ENCODE measurements around the gene DDX25. TPM values are rescaled to one million over a fixed set of nuclear protein-coding genes. Genes with fewer than 3 reads are reported as not detected.

DDX25 gene
- total and polyA plus RNA-seq, 2 of the 13 experiments (the other 11 are each of a cell fraction or from before 2014, with no cell fraction given): 0.17 to 0.29 TPM

DNA sequence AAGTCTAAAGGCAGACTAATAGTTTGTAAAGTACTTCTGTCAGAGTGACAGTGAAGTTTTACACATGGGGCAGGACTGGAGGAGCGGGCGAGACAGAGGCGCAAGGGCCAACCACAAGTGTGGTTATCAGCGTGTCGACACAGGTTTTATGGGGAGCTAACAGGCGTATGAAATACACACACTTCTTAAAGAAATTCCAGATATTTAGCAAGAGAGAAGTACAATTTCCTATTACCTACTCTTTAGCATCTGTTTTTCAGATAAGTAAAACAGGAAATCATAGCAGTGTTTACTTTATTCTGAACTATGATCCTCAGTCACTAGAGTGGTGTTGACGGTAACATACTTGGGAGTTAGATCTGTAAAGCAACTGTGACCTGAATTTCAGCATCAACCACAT lies 64.0 kb downstream of the DDX25 start (continued):
- no peak for TF ChIP-seq RXRA (CRISPR knock-in tag; IDR thresholded peaks at IDR 0.05)
- no peak for TF ChIP-seq PHB2 (IDR thresholded peaks at IDR 0.05; ENCODE audit: partially characterized antibody)
- TF ChIP-seq GFI1 (CRISPR knock-in tag; IDR thresholded peaks at IDR 0.05; ENCODE audit: borderline replicate concordance): peak; percentile 58; the same call in 1 of the 2 replicates
- no peak for TF ChIP-seq ZNF264 (CRISPR knock-in tag; IDR thresholded peaks at IDR 0.05)
- TF ChIP-seq EED (CRISPR knock-in tag; IDR thresholded peaks at IDR 0.05): no peak
- TF ChIP-seq ZNF597 (CRISPR knock-in tag; IDR thresholded peaks at IDR 0.05): no peak
- no peak for TF ChIP-seq ZNF558 (CRISPR knock-in tag; IDR thresholded peaks at IDR 0.05; ENCODE audit: borderline replicate concordance)
- TF ChIP-seq, protein P1, sequence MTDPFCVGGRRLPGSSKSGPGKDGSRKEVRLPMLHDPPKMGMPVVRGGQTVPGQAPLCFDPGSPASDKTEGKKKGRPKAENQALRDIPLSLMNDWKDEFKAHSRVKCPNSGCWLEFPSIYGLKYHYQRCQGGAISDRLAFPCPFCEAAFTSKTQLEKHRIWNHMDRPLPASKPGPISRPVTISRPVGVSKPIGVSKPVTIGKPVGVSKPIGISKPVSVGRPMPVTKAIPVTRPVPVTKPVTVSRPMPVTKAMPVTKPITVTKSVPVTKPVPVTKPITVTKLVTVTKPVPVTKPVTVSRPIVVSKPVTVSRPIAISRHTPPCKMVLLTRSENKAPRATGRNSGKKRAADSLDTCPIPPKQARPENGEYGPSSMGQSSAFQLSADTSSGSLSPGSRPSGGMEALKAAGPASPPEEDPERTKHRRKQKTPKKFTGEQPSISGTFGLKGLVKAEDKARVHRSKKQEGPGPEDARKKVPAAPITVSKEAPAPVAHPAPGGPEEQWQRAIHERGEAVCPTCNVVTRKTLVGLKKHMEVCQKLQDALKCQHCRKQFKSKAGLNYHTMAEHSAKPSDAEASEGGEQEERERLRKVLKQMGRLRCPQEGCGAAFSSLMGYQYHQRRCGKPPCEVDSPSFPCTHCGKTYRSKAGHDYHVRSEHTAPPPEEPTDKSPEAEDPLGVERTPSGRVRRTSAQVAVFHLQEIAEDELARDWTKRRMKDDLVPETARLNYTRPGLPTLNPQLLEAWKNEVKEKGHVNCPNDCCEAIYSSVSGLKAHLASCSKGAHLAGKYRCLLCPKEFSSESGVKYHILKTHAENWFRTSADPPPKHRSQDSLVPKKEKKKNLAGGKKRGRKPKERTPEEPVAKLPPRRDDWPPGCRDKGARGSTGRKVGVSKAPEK (CRISPR knock-in tag; IDR thresholded peaks at IDR 0.05; ENCODE audit: borderline replicate concordance): no peak
- no peak for TF ChIP-seq BRCA1 (CRISPR knock-in tag; IDR thresholded peaks at IDR 0.05)
- TF ChIP-seq CEBPB (IDR thresholded peaks at IDR 0.05; ENCODE audit: borderline replicate concordance, low read depth, low read length): no peak
- no peak for TF ChIP-seq GTF3A (CRISPR knock-in tag; conservative IDR thresholded peaks at IDR 0.05)
- TF ChIP-seq, protein P2, sequence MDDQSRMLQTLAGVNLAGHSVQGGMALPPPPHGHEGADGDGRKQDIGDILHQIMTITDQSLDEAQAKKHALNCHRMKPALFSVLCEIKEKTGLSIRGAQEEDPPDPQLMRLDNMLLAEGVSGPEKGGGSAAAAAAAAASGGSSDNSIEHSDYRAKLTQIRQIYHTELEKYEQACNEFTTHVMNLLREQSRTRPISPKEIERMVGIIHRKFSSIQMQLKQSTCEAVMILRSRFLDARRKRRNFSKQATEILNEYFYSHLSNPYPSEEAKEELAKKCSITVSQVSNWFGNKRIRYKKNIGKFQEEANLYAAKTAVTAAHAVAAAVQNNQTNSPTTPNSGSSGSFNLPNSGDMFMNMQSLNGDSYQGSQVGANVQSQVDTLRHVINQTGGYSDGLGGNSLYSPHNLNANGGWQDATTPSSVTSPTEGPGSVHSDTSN (CRISPR knock-in tag; IDR thresholded peaks at IDR 0.05; ENCODE audit: borderline replicate concordance): no peak
- no peak for TF ChIP-seq ZNF607 (CRISPR knock-in tag; IDR thresholded peaks at IDR 0.05; ENCODE audit: borderline replicate concordance)
- TF ChIP-seq, protein P3, sequence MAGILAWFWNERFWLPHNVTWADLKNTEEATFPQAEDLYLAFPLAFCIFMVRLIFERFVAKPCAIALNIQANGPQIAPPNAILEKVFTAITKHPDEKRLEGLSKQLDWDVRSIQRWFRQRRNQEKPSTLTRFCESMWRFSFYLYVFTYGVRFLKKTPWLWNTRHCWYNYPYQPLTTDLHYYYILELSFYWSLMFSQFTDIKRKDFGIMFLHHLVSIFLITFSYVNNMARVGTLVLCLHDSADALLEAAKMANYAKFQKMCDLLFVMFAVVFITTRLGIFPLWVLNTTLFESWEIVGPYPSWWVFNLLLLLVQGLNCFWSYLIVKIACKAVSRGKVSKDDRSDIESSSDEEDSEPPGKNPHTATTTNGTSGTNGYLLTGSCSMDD (CRISPR knock-in tag; IDR thresholded peaks at IDR 0.05): no peak
- TF ChIP-seq CC2D1A (CRISPR knock-in tag; IDR thresholded peaks at IDR 0.05): no peak
- no peak for TF ChIP-seq RERE (CRISPR knock-in tag; IDR thresholded peaks at IDR 0.05; ENCODE audit: low read depth)
- TF ChIP-seq YEATS2 (CRISPR knock-in tag; IDR thresholded peaks at IDR 0.05; ENCODE audit: borderline replicate concordance): peak; percentile 27; the same call in 1 of the 2 replicates
- no peak for TF ChIP-seq ZNF251 (CRISPR knock-in tag; IDR thresholded peaks at IDR 0.05)
- no peak for TF ChIP-seq NR2F1 (CRISPR knock-in tag; IDR thresholded peaks at IDR 0.05)
